Cardiac muscle cell (in vitro differentiated cells and primary cell): Measurements from ENCODE around the gene HOXB7. TPM values are rescaled to one million over a fixed set of nuclear protein-coding genes. Genes with fewer than 3 reads are reported as not detected.
A peak's percentile ranks its signal among the peaks of the same experiment; 100 is the strongest.

Experiments
- DNase-seq, 2 donors: peaks; one replicate each; pipeline versions ENCODE4 v3.0.0 to v3.0.0-alpha.2; 2010 to 2017; ENCODE audit warnings: low read depth in 1 of 2, low spot score in 1 of 2
- H3K27ac ChIP-seq: fragments of 200-600 bp; sonication (generic); 2 replicates; pipeline ENCODE4 v1.5.1; 2016
- H3K27me3 ChIP-seq: fragments of 200-600 bp; sonication (generic); 2 replicates; pipeline ENCODE4 v1.6.0; 2016; ENCODE audit warnings: control low read depth
- H3K36me3 ChIP-seq: fragments of 200-600 bp; sonication (generic); 2 replicates; pipeline ENCODE4 v1.5.1; 2016; ENCODE audit warnings: control low read depth
- H3K4me1 ChIP-seq: fragments of 200-600 bp; sonication (generic); 2 replicates; pipeline ENCODE4 v1.8.1; 2017; ENCODE audit warnings: low read depth, mild to moderate bottlenecking, mixed run types
- H3K4me3 ChIP-seq: fragments of 200-600 bp; sonication (generic); 2 replicates; pipeline ENCODE4 v1.5.1; 2016; ENCODE audit warnings: mild to moderate bottlenecking
- H3K9me3 ChIP-seq: fragments of 200-600 bp; sonication (generic); 2 replicates; pipeline ENCODE4 v1.5.1; 2017; ENCODE audit warnings: low read depth, mild to moderate bottlenecking, control low read depth
- CTCF ChIP-seq: IDR thresholded peaks from 2 replicates; pipeline ENCODE4 v1.5.1; 2012; ENCODE audit warnings: low read depth, mild to moderate bottlenecking, low read length
- polyA plus RNA-seq: library from polyadenylated mRNA; unstranded; fragments of >200 nt; fragmentation: Nextera tagmentation; extraction: Ambion mirVana; gene quantifications from 2 replicates; pipeline ENCODE4 v1.2.1, GENCODE V29; 2016
- total RNA-seq: library from RNA; depleted of rRNA; stranded (reverse); fragments of >200 nt; gene quantifications from 2 replicates; pipeline ENCODE4 v1.2.3, GENCODE V29; 2016

The HOXB7 gene
- total and polyA plus RNA-seq, 2 experiments from 2014 or later, result not detected

DNA sequence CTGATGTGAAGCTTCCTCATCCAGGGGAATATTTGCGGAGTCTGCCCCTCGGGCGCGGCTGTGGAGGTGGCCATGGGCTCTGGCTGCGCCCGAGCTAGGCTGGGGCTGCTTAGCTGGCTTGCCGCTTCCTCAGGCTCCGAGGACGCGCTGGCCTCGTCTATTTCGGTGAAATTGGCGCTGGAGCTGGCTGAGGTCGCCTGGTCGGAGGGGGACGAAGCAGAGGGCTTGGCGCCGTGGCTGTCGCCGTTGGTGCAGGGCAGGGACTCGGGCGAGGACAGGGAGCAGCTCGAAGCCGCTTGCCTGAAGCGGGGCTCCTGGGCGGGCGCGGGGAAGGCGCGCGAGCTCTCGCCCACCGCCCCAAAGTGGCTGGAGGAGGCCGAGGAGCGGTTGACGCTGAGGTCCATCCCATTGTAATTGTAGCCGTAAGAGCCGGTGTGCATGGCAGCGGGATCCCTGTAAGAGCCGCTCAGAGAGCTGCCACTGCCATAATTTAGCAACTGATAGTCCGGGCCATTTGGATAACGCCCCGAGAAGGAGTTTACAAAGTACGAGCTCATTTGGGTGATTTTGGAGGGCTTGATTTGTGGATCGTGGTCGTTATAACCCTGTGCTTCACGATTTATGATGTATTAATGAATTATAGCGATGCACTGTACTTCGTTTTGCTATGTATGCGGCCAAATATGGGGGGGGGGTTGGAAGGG is 17.5 kb downstream of the HOXB7 start, which contains the start of gene HOXB5:
TSS of gene HOXB5 (minus strand) at position 654 of the 704 bp plus-strand sequence. CDS start at position 557, 97 bp downstream.
- peak within 1 kb of the TSS; percentile 26 for H3K4me3 ChIP-seq
- no peaks in the 10 kb centered on the region for H3K36me3 ChIP-seq
- peak in 1 of 2 donors; percentile 58 for DNase-seq
- no peak within 1 kb of the TSS for H3K27ac ChIP-seq
- no peak for TF ChIP-seq CTCF
- no peaks in the 10 kb centered on the region for H3K4me1 ChIP-seq
- H3K9me3 ChIP-seq, result no peaks in the 10 kb centered on the region
- peaks cover 100% of the 10 kb centered on the region for H3K27me3 ChIP-seq

GRCh38 chr17:48592577-48592976 is 18.2 kb downstream of the HOXB7 start:
- no peaks in the 10 kb centered on the region for H3K4me1 ChIP-seq

GRCh38 chr17:48592057-48592514 is 18.7 kb downstream of the HOXB7 start:
- no peaks in the 10 kb centered on the region for H3K36me3 ChIP-seq
- H3K27me3 ChIP-seq, result peaks cover 100% of the 10 kb centered on the region
- no peak for DNase-seq
- H3K4me3 ChIP-seq, result no peak overlapping the region
- H3K27ac ChIP-seq, result no peak overlapping the region
- no peak for TF ChIP-seq CTCF
- no peaks in the 10 kb centered on the region for H3K4me1 ChIP-seq
- H3K9me3 ChIP-seq, result no peaks in the 10 kb centered on the region

More at GRCh38 chr17:48592577-48592976, 18.2 kb downstream of the HOXB7 start:
- H3K36me3 ChIP-seq, result no peaks in the 10 kb centered on the region
- H3K27me3 ChIP-seq, result peaks cover 100% of the 10 kb centered on the region
- no peaks in the 10 kb centered on the region for H3K9me3 ChIP-seq
- TF ChIP-seq CTCF, result no peak
- DNase-seq, result no peak
- H3K4me3 ChIP-seq, result peak overlapping the region; percentile 26
- no peak overlapping the region for H3K27ac ChIP-seq

GRCh38 chr17:48591255-48592056 is 19.4 kb downstream of the HOXB7 start:
- H3K27ac ChIP-seq, result no peak overlapping the region

More at GRCh38 chr17:48591255-48592056, 19.4 kb downstream of the HOXB7 start:
- H3K36me3 ChIP-seq, result no peaks in the 10 kb centered on the region
- H3K4me3 ChIP-seq, result no peak overlapping the region
- H3K27me3 ChIP-seq, result peaks cover 100% of the 10 kb centered on the region
- no peak for TF ChIP-seq CTCF
- no peaks in the 10 kb centered on the region for H3K9me3 ChIP-seq
- no peaks in the 10 kb centered on the region for H3K4me1 ChIP-seq
- DNase-seq, result no peak
